Measurements from ENCODE around the gene PFKFB2.

Gene PFKFB2

GRCh38 chr1:207022996-207023679 lies 29.9 kb upstream of the PFKFB2 start:
- DNase-seq: no peak

GRCh38 chr1:207024202-207025145 lies 28.6 kb upstream of the PFKFB2 start:
- no peak for DNase-seq

- DNase-seq: no peak
Observed at GRCh38 chr1:207025146-207025880, 27.8 kb upstream of the PFKFB2 start.

GRCh38 chr1:207026104-207026534 lies 27.0 kb upstream of the PFKFB2 start:
- no peak for DNase-seq

GRCh38 chr1:207027206-207027777 lies 25.8 kb upstream of the PFKFB2 start:
- DNase-seq: no peak

GRCh38 chr1:207027921-207028320 lies 25.2 kb upstream of the PFKFB2 start:
- no peak for DNase-seq

GRCh38 chr1:207028884-207029650 lies 24.0 kb upstream of the PFKFB2 start:
- DNase-seq: no peak

GRCh38 chr1:207029701-207030521 lies 23.2 kb upstream of the PFKFB2 start:
- DNase-seq: peak in 1 of 2 experiments; percentile 81

GRCh38 chr1:207030522-207031009 lies 22.5 kb upstream of the PFKFB2 start:
- no peak for DNase-seq

- DNase-seq: no peak
Observed at GRCh38 chr1:207031016-207031415, 22.1 kb upstream of the PFKFB2 start.

- peak; percentile 39 to 84 for DNase-seq
Observed at GRCh38 chr1:207031632-207032264, 21.3 kb upstream of the PFKFB2 start.

- peak; percentile 87 to 96 for DNase-seq
Observed at GRCh38 chr1:207032528-207033017, 20.5 kb upstream of the PFKFB2 start, which contains the start of gene C1orf116. Gene C1orf116, minus strand, starts transcription at chr1:207032756. Its CDS starts 5,158 bp downstream, at chr1:207027598.

- no peak for DNase-seq
Observed at GRCh38 chr1:207033302-207033701, 19.8 kb upstream of the PFKFB2 start.

GRCh38 chr1:207034208-207034607 lies 18.9 kb upstream of the PFKFB2 start:
- DNase-seq: no peak

- no peak for DNase-seq
Observed at GRCh38 chr1:207034998-207035397, 18.1 kb upstream of the PFKFB2 start.

- no peak for DNase-seq
Observed at GRCh38 chr1:207035877-207036551, 17.1 kb upstream of the PFKFB2 start.

GRCh38 chr1:207036865-207037264 lies 16.2 kb upstream of the PFKFB2 start:
- DNase-seq: no peak

GRCh38 chr1:207039380-207040180 lies 13.5 kb upstream of the PFKFB2 start:
- DNase-seq: no peak

GRCh38 chr1:207040181-207040533 lies 12.9 kb upstream of the PFKFB2 start:
- no peak for DNase-seq

All from NCI-H2081 (cell line).